AG04450 (cell line): ENCODE measurements around the gene KCNIP3. TPM values are rescaled to one million over a fixed set of nuclear protein-coding genes. Genes with fewer than 3 reads are reported as not detected.

Experiments used
- CTCF ChIA-PET: fragments of 300-600, 350-600 bp; formaldehyde crosslinking; extraction: SDS; loops from one replicate; lab custom pipeline; 2022; ENCODE audit warnings: antibody characterized with exemption, inconsistent platforms; lab: Charles Lee
- POLR2A ChIA-PET: fragments of 350-600 bp; formaldehyde crosslinking; extraction: SDS; loops from one replicate; lab custom pipeline; 2021; ENCODE audit warnings: antibody characterized with exemption, inconsistent platforms; lab: Yijun Ruan, JAX
- DNase-seq: peaks from one replicate; pipeline ENCODE4 v3.0.0-alpha.2; 2011; ENCODE audit warnings: low read depth, low spot score
- H3K27ac ChIP-seq: one replicate; pipeline ENCODE4 v1.5.1; 2012; ENCODE audit warnings: low read depth, low read length, control low read depth
- H3K27me3 ChIP-seq: one replicate; pipeline ENCODE4 v1.6.0; 2012; ENCODE audit warnings: low read length; ENCODE audit not compliant: control insufficient read depth, insufficient read depth
- H3K4me3 ChIP-seq: 2 replicates; pipeline ENCODE4 v1.5.1; 2011; ENCODE audit warnings: mild to moderate bottlenecking, low read depth, low read length, control low read depth
- H3K9me3 ChIP-seq: 2 replicates; pipeline ENCODE4 v1.5.1; 2012; ENCODE audit warnings: low read length; ENCODE audit not compliant: control insufficient read depth, insufficient read depth
- polyA plus RNA-seq: library from polyadenylated mRNA; depleted of rRNA; stranded (reverse); fragments of >200 nt; gene quantifications from 2 replicates; pipeline ENCODE4 v1.2.3, GENCODE V29; 2011
- TF ChIP-seq, protein P1 (sequence below): IDR thresholded peaks from 2 replicates; pipeline ENCODE4 v1.5.1; 2011; ENCODE audit warnings: low read depth, low read length, control low read depth, inconsistent platforms

Gene KCNIP3
- polyA plus RNA-seq, 1 experiment: 0.12 TPM

DNA sequence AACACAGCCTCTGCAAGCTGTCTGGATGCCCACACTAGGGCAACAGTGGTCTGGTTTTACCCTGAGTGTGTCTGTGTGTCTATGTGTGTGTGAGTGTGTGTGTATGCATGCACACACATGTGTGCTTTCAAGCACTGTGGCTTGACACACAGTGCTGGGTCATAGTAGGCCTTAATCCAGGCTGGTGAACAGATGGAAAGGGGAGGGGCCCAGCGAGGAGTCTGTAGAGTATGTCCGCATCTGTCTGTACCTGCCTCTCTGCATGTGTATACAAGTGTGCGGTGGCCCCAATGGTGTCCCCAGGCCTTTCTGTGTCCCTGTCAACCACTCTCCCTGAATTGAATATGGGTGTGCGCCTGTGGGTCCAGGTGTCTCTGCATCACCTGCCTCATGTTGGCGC, 9.3 kb upstream of the KCNIP3 start:
- DNase-seq: no peak
- H3K27me3 ChIP-seq: no peaks in the 10 kb centered on the region
- TF ChIP-seq, protein P1, sequence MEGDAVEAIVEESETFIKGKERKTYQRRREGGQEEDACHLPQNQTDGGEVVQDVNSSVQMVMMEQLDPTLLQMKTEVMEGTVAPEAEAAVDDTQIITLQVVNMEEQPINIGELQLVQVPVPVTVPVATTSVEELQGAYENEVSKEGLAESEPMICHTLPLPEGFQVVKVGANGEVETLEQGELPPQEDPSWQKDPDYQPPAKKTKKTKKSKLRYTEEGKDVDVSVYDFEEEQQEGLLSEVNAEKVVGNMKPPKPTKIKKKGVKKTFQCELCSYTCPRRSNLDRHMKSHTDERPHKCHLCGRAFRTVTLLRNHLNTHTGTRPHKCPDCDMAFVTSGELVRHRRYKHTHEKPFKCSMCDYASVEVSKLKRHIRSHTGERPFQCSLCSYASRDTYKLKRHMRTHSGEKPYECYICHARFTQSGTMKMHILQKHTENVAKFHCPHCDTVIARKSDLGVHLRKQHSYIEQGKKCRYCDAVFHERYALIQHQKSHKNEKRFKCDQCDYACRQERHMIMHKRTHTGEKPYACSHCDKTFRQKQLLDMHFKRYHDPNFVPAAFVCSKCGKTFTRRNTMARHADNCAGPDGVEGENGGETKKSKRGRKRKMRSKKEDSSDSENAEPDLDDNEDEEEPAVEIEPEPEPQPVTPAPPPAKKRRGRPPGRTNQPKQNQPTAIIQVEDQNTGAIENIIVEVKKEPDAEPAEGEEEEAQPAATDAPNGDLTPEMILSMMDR: no peak
- H3K9me3 ChIP-seq: peaks cover 41% of the 10 kb centered on the region
- no peak overlapping the region for H3K27ac ChIP-seq
- no peak overlapping the region for H3K4me3 ChIP-seq
- CTCF ChIA-PET: no interaction called here
- POLR2A ChIA-PET: no interaction called here

- DNase-seq: no peak
- CTCF ChIA-PET: no interaction called here
- Histone ChIP-seq H3K4me3 (no peak overlapping the region), H3K27ac (no peak overlapping the region), H3K9me3 (peaks cover 47% of the 10 kb centered on the region), H3K27me3 (no peaks in the 10 kb centered on the region)
- POLR2A ChIA-PET: no interaction called here
- TF ChIP-seq, protein P1: no peak
Measured at GRCh38 chr2:95289253-95289652, 7.9 kb upstream of the KCNIP3 start.

GRCh38 chr2:95291222-95291621, 5.9 kb upstream of the KCNIP3 start:
- DNase-seq: no peak
- Histone ChIP-seq H3K27me3 (no peaks in the 10 kb centered on the region), H3K9me3 (peaks cover 49% of the 10 kb centered on the region), H3K4me3 (no peak overlapping the region), H3K27ac (no peak overlapping the region)
- ChIA-PET POLR2A (no interaction called here), CTCF (no interaction called here)
- TF ChIP-seq, protein P1: no peak

GRCh38 chr2:95292623-95293260, 4.4 kb upstream of the KCNIP3 start:
- CTCF ChIA-PET: no interaction called here

DNA sequence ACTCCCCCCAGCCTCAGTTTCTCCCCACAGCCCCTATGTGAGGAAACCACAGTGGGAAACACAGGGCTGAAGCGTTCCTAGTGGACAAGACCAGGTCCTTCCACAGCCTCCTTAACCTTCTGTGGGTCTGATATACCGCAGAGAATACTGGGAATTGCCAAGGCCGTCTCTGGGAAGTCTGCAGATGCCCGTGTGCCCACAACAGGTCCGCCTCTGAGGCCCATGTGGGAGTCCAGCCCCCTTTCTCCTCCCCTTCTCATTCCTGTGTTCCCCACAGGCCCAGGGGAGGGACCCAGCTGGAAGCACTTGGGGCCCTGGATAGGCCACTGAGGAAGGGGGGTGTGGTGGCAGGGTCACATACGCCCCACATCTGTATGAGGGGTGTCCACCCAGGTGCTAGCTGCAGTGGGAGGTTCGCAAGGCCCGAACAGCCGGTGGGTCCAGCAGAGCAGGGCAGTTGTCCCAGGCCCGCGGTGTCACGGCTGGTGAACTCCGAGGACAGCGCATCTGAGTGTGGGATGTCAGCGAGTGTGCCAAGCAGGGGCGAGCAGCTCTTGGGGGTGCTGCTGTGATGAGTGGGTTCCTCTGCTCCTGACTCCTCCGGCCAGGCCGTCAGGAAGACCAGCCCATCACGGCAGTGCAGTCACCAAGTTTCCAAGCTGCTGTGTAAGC, 2.4 kb upstream of the KCNIP3 start:
- Histone ChIP-seq H3K4me3 (no peak overlapping the region), H3K27ac (no peak overlapping the region), H3K27me3 (peaks cover 6% of the 10 kb centered on the region), H3K9me3 (peaks cover 34% of the 10 kb centered on the region)
- DNase-seq: no peak
- POLR2A ChIA-PET: no interaction called here
- CTCF ChIA-PET: no interaction called here
- TF ChIP-seq, protein P1: no peak

More at GRCh38 chr2:95292623-95293260, 4.4 kb upstream of the KCNIP3 start:
- peaks cover 49% of the 10 kb centered on the region for H3K9me3 ChIP-seq
- H3K27ac ChIP-seq: no peak overlapping the region
- TF ChIP-seq, protein P1: no peak
- no peak for DNase-seq
- H3K27me3 ChIP-seq: peaks cover 3% of the 10 kb centered on the region
- POLR2A ChIA-PET: no interaction called here
- H3K4me3 ChIP-seq: no peak overlapping the region
